ENCODE results near the gene MYH10. TPM values are rescaled to one million over a fixed set of nuclear protein-coding genes. Genes with fewer than 3 reads are reported as not detected.
"Not testable (repeated sequence)": the region's sequence is repeated elsewhere in the genome, so short reads cannot be mapped to it uniquely, and the experiment has no call there.

Gene MYH10
- polyA plus RNA-seq, 10 donors = 60.3 to 112 (median 71.4) TPM

- no peak for DNase-seq
Observed at GRCh38 chr17:8558144-8558543, 72.4 kb downstream of the MYH10 start.

- no peak for DNase-seq
Observed at GRCh38 chr17:8557176-8557806, 73.2 kb downstream of the MYH10 start.

GRCh38 chr17:8556074-8556473 lies 74.5 kb downstream of the MYH10 start:
- DNase-seq = no peak

GRCh38 chr17:8555062-8555461 lies 75.5 kb downstream of the MYH10 start:
- DNase-seq = no peak

GRCh38 chr17:8552577-8553320 lies 77.8 kb downstream of the MYH10 start:
- DNase-seq = no peak

GRCh38 chr17:8542599-8543502 lies 87.7 kb downstream of the MYH10 start:
- peak in 1 of 3 donors; percentile 6 for DNase-seq

- not testable (repeated sequence) for DNase-seq
Observed at GRCh38 chr17:8539976-8540375, 90.5 kb downstream of the MYH10 start.

GRCh38 chr17:8537734-8538133 lies 92.8 kb downstream of the MYH10 start:
- DNase-seq = no peak

GRCh38 chr17:8534498-8535188 lies 95.9 kb downstream of the MYH10 start:
- no peak for DNase-seq

GRCh38 chr17:8532021-8532420 lies 98.5 kb downstream of the MYH10 start:
- no peak for DNase-seq

- DNase-seq = no peak
Observed at GRCh38 chr17:8522577-8522976, 107.9 kb downstream of the MYH10 start.

- DNase-seq = no peak
Observed at GRCh38 chr17:8520981-8521380, 109.5 kb downstream of the MYH10 start.

GRCh38 chr17:8518850-8519249 lies 111.7 kb downstream of the MYH10 start:
- no peak for DNase-seq

- no peak for DNase-seq
Observed at GRCh38 chr17:8518326-8518725, 112.2 kb downstream of the MYH10 start.

GRCh38 chr17:8514801-8515200 lies 115.7 kb downstream of the MYH10 start:
- no peak for DNase-seq

- peak; percentile 48 to 90 (median 80) for DNase-seq
Observed at GRCh38 chr17:8506145-8506544, 124.4 kb downstream of the MYH10 start.

GRCh38 chr17:8504460-8505207 lies 125.9 kb downstream of the MYH10 start:
- no peak for DNase-seq

- DNase-seq = no peak
Observed at GRCh38 chr17:8503807-8504206, 126.7 kb downstream of the MYH10 start.

GRCh38 chr17:8503368-8503767 lies 127.2 kb downstream of the MYH10 start:
- DNase-seq = peak; percentile 59 to 87 (median 82)

GRCh38 chr17:8502126-8502525 lies 128.4 kb downstream of the MYH10 start:
- peak in 1 of 3 donors; percentile 57 for DNase-seq

GRCh38 chr17:8500609-8501008 lies 129.9 kb downstream of the MYH10 start:
- no peak for DNase-seq
